ENCODE data around the gene EFHD2. TPM values are rescaled to one million over a fixed set of nuclear protein-coding genes. Genes with fewer than 3 reads are reported as not detected.
"Not testable (repeated sequence)": the region's sequence is repeated elsewhere in the genome, so short reads cannot be mapped to it uniquely, and the experiment has no call there.

Gene EFHD2
- total and polyA plus RNA-seq, 2 experiments from 2014 or later = 49.9 to 53.1 TPM

GRCh38 chr1:15432324-15432723 is 22.6 kb downstream of the EFHD2 start:
- Histone ChIP-seq H2AFZ (no peak overlapping the region), H4K20me1 (ENCODE audit: insufficient read depth) (no peaks in the 10 kb centered on the region), H3K4me3 (no peak overlapping the region), H3K9ac (no peak overlapping the region), H3K4me2 (ENCODE audit: unreplicated experiment) (no peak overlapping the region), H3K4me1 (ENCODE audit: insufficient read depth) (peaks cover 10% of the 10 kb centered on the region), H3K9me2 (ENCODE audit: insufficient read depth) (no peaks in the 10 kb centered on the region), H3K79me2 (ENCODE audit: insufficient read depth) (no peaks in the 10 kb centered on the region), H3K27ac (0 out of 2 replicates have a peak overlapping the region, but pooled peaks have one; percentile 21), H3F3A (ENCODE audit: insufficient read depth) (peaks cover 4% of the 10 kb centered on the region; the same call in 1 of the 2 replicates), H3K9me3 (ENCODE audit: low read depth) (no peaks in the 10 kb centered on the region), H3K27me3 (replicated peaks; ENCODE audit: insufficient read depth) (no peaks in the 10 kb centered on the region), H3K36me3 (ENCODE audit: low read depth) (no peaks in the 10 kb centered on the region)
- in situ Hi-C loops (cut with MboI) = loop anchor here (5.0 to 25.0 kb wide), 2 partner anchors 105 to 295 kb away; no protein-coding TSS in a partner anchor
- TF ChIP-seq EZH2 (IDR thresholded peaks at IDR 0.05; ENCODE audit: insufficient read depth, poor library complexity, severe bottlenecking) (no peak), EZH2phosphoT487 (IDR thresholded peaks at IDR 0.05; ENCODE audit: insufficient read depth, low read depth) (no peak)
- DNase-seq = no peak
- WGBS, 2 experiments (ENCODE audit: low coverage in 1 of 2, low lambda C conversion rate in 2 of 2, missing lambda C conversion rate in 2 of 2) = 93 to 95% methylated on average over 9 of the region's 9 CpGs

GRCh38 chr1:15433471-15433870 is 23.8 kb downstream of the EFHD2 start:
- 77 to 82% methylated on average over 9 of the region's 9 CpGs for WGBS, 2 experiments (ENCODE audit: low coverage in 1 of 2, low lambda C conversion rate in 2 of 2, missing lambda C conversion rate in 2 of 2)
- in situ Hi-C loops (cut with MboI) = loop anchor here (5.0 to 25.0 kb wide), 2 partner anchors 106 to 296 kb away; no protein-coding TSS in a partner anchor
- no peak overlapping the region for H3K27ac ChIP-seq

GRCh38 chr1:15434739-15435138 is 25.1 kb downstream of the EFHD2 start:
- H3F3A ChIP-seq (ENCODE audit: insufficient read depth); H3K9ac ChIP-seq; H3K9me2 ChIP-seq (ENCODE audit: insufficient read depth); H3K4me2 ChIP-seq (ENCODE audit: unreplicated experiment); H4K20me1 ChIP-seq (ENCODE audit: insufficient read depth); H3K4me1 ChIP-seq (ENCODE audit: insufficient read depth); H3K4me3 ChIP-seq; H2AFZ ChIP-seq; H3K27ac ChIP-seq; H3K9me3 ChIP-seq (ENCODE audit: low read depth); H3K36me3 ChIP-seq (ENCODE audit: low read depth); H3K79me2 ChIP-seq (ENCODE audit: insufficient read depth); H3K27me3 ChIP-seq (replicated peaks; ENCODE audit: insufficient read depth): not testable (repeated sequence)
- peak; percentile 64 for DNase-seq
- 43 to 48% methylated on average over 8 of the region's 8 CpGs for WGBS, 2 experiments (ENCODE audit: low coverage in 1 of 2, low lambda C conversion rate in 2 of 2, missing lambda C conversion rate in 2 of 2)
- in situ Hi-C loops (cut with MboI) = loop anchor here (5.0 to 25.0 kb wide), 2 partner anchors 107 to 297 kb away; no protein-coding TSS in a partner anchor

More at GRCh38 chr1:15433471-15433870, 23.8 kb downstream of the EFHD2 start:
- Histone ChIP-seq H3K4me3 (no peak overlapping the region), H3K4me2 (ENCODE audit: unreplicated experiment) (no peak overlapping the region), H4K20me1 (ENCODE audit: insufficient read depth) (no peaks in the 10 kb centered on the region), H3K36me3 (ENCODE audit: low read depth) (no peaks in the 10 kb centered on the region), H3K9me3 (ENCODE audit: low read depth) (no peaks in the 10 kb centered on the region), H3K9me2 (ENCODE audit: insufficient read depth) (no peaks in the 10 kb centered on the region), H3K4me1 (ENCODE audit: insufficient read depth) (peaks cover 10% of the 10 kb centered on the region), H3K27me3 (replicated peaks; ENCODE audit: insufficient read depth) (no peaks in the 10 kb centered on the region), H3K79me2 (ENCODE audit: insufficient read depth) (no peaks in the 10 kb centered on the region), H3F3A (ENCODE audit: insufficient read depth) (peaks cover 4% of the 10 kb centered on the region; the same call in 1 of the 2 replicates), H3K9ac (no peak overlapping the region), H2AFZ (no peak overlapping the region)
- no peak for DNase-seq
- TF ChIP-seq EZH2phosphoT487 (IDR thresholded peaks at IDR 0.05; ENCODE audit: insufficient read depth, low read depth) = no peak
- TF ChIP-seq EZH2 (IDR thresholded peaks at IDR 0.05; ENCODE audit: insufficient read depth, poor library complexity, severe bottlenecking) = no peak

GRCh38 chr1:15435239-15436077 is 25.8 kb downstream of the EFHD2 start:
- TF ChIP-seq EZH2 (IDR thresholded peaks at IDR 0.05; ENCODE audit: insufficient read depth, poor library complexity, severe bottlenecking) = no peak
- no peak for TF ChIP-seq EZH2phosphoT487 (IDR thresholded peaks at IDR 0.05; ENCODE audit: insufficient read depth, low read depth)
- H3K79me2 ChIP-seq (ENCODE audit: insufficient read depth) = no peaks in the 10 kb centered on the region
- WGBS, 2 experiments (ENCODE audit: low coverage in 1 of 2, low lambda C conversion rate in 2 of 2, missing lambda C conversion rate in 2 of 2) = 92% methylated on average over 17 of the region's 17 CpGs
- no peaks in the 10 kb centered on the region for H3K9me3 ChIP-seq (ENCODE audit: low read depth)
- peaks cover 4% of the 10 kb centered on the region; the same call in 1 of the 2 replicates for H3F3A ChIP-seq (ENCODE audit: insufficient read depth)
- no peak overlapping the region for H3K27ac ChIP-seq
- H4K20me1 ChIP-seq (ENCODE audit: insufficient read depth) = no peaks in the 10 kb centered on the region
- H3K27me3 ChIP-seq (replicated peaks; ENCODE audit: insufficient read depth) = no peaks in the 10 kb centered on the region
- in situ Hi-C loops (cut with MboI) = loop anchor here (25.0 kb wide), 1 partner anchor 298 kb away; no protein-coding TSS in a partner anchor
- no peaks in the 10 kb centered on the region for H3K36me3 ChIP-seq (ENCODE audit: low read depth)
- no peak overlapping the region for H3K9ac ChIP-seq
- no peak for DNase-seq
- H2AFZ ChIP-seq = no peak overlapping the region
- no peak overlapping the region for H3K4me3 ChIP-seq
- no peak overlapping the region for H3K4me2 ChIP-seq (ENCODE audit: unreplicated experiment)
- H3K4me1 ChIP-seq (ENCODE audit: insufficient read depth) = peaks cover 10% of the 10 kb centered on the region
- no peaks in the 10 kb centered on the region for H3K9me2 ChIP-seq (ENCODE audit: insufficient read depth)
